ENCODE data around the gene RRBP1.

The RRBP1 gene

GRCh38 chr20:17706632-17707031, 24.6 kb upstream of the RRBP1 start:
- DNase-seq = no peak
- no peaks in the 10 kb centered on the region for H3K36me3 Mint-ChIP-seq (ENCODE audit: low read depth)
- H3K4me1 Mint-ChIP-seq = peaks cover 40% of the 10 kb centered on the region
- no peak overlapping the region for H3K4me3 Mint-ChIP-seq
- H3K27me3 Mint-ChIP-seq (ENCODE audit: low read depth, poor library complexity) = no peaks in the 10 kb centered on the region
- H3K27ac Mint-ChIP-seq = no peak overlapping the region
- no peaks in the 10 kb centered on the region for H3K9me3 Mint-ChIP-seq
- TF ChIP-seq CTCF (IDR thresholded peaks at IDR 0.05) = no peak

- H3K9me3 Mint-ChIP-seq = no peaks in the 10 kb centered on the region
These were observed 23.9 kb upstream of the RRBP1 start for GRCh38 chr20:17705916-17706315.

GRCh38 chr20:17704589-17705317, 22.7 kb upstream of the RRBP1 start:
- no peaks in the 10 kb centered on the region for H3K27me3 Mint-ChIP-seq (ENCODE audit: low read depth, poor library complexity)
- H3K4me1 Mint-ChIP-seq = peaks cover 21% of the 10 kb centered on the region
- H3K36me3 Mint-ChIP-seq (ENCODE audit: low read depth) = no peaks in the 10 kb centered on the region
- no peak overlapping the region for H3K27ac Mint-ChIP-seq
- no peak overlapping the region for H3K4me3 Mint-ChIP-seq
- TF ChIP-seq CTCF (IDR thresholded peaks at IDR 0.05) = no peak
- DNase-seq = no peak
- H3K9me3 Mint-ChIP-seq = no peaks in the 10 kb centered on the region

More at GRCh38 chr20:17705916-17706315, 23.9 kb upstream of the RRBP1 start:
- Mint-ChIP-seq H3K4me1 (peaks cover 33% of the 10 kb centered on the region), H3K4me3 (no peak overlapping the region), H3K36me3 (ENCODE audit: low read depth) (no peaks in the 10 kb centered on the region), H3K27me3 (ENCODE audit: low read depth, poor library complexity) (no peaks in the 10 kb centered on the region), H3K27ac (no peak overlapping the region)
- no peak for TF ChIP-seq CTCF (IDR thresholded peaks at IDR 0.05)
- DNase-seq = no peak

GRCh38 chr20:17701826-17702225, 19.8 kb upstream of the RRBP1 start:
- H3K27me3 Mint-ChIP-seq (ENCODE audit: low read depth, poor library complexity) = no peaks in the 10 kb centered on the region
- H3K36me3 Mint-ChIP-seq (ENCODE audit: low read depth) = no peaks in the 10 kb centered on the region
- H3K4me1 Mint-ChIP-seq = peaks cover 4% of the 10 kb centered on the region
- no peak overlapping the region for H3K27ac Mint-ChIP-seq
- no peaks in the 10 kb centered on the region for H3K9me3 Mint-ChIP-seq
- no peak for DNase-seq
- H3K4me3 Mint-ChIP-seq = no peak overlapping the region
- TF ChIP-seq CTCF (IDR thresholded peaks at IDR 0.05) = no peak

GRCh38 chr20:17700637-17701036, 18.6 kb upstream of the RRBP1 start:
- Mint-ChIP-seq H3K27me3 (ENCODE audit: low read depth, poor library complexity) (no peaks in the 10 kb centered on the region), H3K4me3 (no peak overlapping the region), H3K27ac (no peak overlapping the region), H3K36me3 (ENCODE audit: low read depth) (no peaks in the 10 kb centered on the region), H3K4me1 (peaks cover 4% of the 10 kb centered on the region), H3K9me3 (peaks cover 3% of the 10 kb centered on the region)
- no peak for TF ChIP-seq CTCF (IDR thresholded peaks at IDR 0.05)
- no peak for DNase-seq

- H3K27me3 Mint-ChIP-seq (ENCODE audit: low read depth, poor library complexity) = no peaks in the 10 kb centered on the region
- H3K36me3 Mint-ChIP-seq (ENCODE audit: low read depth) = no peaks in the 10 kb centered on the region
- H3K4me3 Mint-ChIP-seq = no peak within 1 kb of the TSS
- H3K9me3 Mint-ChIP-seq = peaks cover 6% of the 10 kb centered on the region
- no peak within 1 kb of the TSS for H3K27ac Mint-ChIP-seq
- no peak for DNase-seq
- no peak for TF ChIP-seq CTCF (IDR thresholded peaks at IDR 0.05)
- peaks cover 2% of the 10 kb centered on the region for H3K4me1 Mint-ChIP-seq
These were observed 17.9 kb upstream of the RRBP1 start, which contains the start of gene BANF2 for GRCh38 chr20:17699931-17700351. BANF2 (plus strand) TSS chr20:17699966; CDS start chr20:17725026, 25,060 bp downstream.
